Smooth muscle cell of the brain vasculature (primary cell): ENCODE measurements around the gene KHSRP.

ENCODE experiments used
- DNase-seq: peaks from one replicate; pipeline ENCODE4 v3.0.0-alpha.2; 2012; ENCODE audit warnings: low read depth, low spot score

KHSRP gene

GRCh38 chr19:6392221-6393073 lies 32.2 kb downstream of the KHSRP start:
- DNase-seq = no peak

GRCh38 chr19:6387372-6387771 lies 37.2 kb downstream of the KHSRP start:
- no peak for DNase-seq

DNA sequence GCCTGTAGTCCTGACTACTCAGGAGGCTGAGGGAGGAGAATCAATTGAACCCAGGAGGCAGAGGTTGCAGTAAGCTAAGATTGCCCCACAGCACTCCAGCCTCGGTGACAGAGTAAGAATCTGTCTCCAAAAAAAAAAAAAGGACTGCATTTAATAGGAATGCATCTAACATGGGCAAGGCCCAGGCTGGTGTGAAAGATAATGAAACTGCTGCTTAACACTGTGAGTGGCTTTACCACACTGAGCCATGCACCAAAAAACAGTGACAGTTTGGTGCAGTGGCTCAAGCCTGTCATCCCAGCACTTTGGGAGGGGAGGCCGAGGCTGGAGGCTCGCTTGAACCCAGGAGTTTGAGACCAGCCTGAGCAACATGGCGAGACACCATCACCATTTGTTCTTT lies 40.2 kb downstream of the KHSRP start:
- DNase-seq = no peak

GRCh38 chr19:6383188-6383587 lies 41.4 kb downstream of the KHSRP start:
- DNase-seq = no peak

DNA sequence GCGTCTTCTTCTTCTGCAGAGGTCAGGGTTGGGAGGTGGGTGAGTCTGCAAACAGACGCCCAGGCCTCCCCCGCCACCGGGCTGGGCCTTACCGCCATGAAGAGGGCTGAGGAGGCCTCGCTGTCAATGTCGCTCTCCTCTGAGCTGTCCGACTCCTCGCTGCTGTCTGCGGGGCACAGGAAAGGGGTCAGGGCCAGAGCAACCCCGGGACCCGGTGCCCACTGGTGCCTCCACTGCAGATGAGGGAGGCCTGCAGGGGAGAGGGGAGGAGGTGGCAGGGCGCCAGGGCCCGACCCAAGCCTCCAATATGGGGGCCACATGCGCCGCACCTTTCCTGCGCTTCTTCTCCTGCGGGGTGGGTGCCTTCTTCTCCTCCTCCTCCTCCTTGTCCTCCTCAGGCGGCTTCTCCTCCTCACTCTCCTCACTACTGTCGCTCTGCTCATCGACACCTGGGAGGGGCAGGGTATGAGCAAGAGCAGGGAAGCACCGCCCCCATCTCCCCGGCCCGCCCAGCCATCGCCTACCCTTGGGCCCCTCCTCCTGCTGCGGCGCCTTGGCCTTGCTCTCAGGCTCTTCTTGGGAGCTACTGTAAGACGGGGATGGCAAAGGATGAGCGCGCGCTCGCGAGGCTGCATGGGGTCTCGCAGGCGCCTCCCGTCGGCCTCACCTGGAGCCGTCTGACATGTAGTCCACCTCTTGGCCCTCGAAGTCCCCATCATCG lies 43.4 kb downstream of the KHSRP start:
- no peak for DNase-seq

GRCh38 chr19:6379744-6380143 lies 44.9 kb downstream of the KHSRP start:
- no peak for DNase-seq

DNA sequence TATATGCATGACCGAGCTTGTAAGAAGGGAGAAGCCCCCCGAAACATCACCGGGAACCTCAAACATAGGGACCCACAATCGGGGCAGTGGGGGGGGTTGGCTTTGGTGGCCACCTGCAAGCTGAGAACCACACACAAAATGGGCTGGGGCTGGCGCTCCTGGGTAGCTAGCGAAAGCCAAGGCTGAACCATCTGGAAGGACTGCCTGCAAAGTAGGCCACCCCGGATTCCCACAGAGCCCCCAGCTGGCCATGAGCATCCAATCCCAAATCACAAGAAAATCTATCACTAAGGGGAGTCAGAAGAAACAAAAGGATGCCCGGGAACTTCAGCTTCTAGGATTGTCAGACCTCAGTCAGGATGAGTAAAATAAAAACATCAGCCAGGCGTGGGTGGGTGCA lies 46.1 kb downstream of the KHSRP start:
- DNase-seq = no peak

DNA sequence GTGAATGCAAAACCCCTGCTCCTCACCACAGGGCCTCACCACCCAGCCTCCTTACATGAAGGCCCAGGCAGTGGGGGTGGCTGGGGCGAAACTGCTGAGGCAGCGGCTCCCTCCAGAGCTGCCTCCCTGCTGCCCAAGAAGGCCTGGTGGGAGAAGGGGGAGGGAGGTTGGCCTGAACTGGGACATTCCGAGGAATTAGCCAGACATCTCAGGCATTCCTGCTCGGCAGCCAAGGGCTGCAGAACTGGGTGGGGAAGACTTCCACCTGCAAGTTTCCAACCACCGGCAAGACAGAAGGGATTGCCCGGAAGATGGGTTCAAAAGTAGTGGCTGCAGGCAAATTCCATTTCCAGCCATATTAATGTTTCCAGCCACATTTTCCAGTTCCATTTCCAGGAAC lies 46.6 kb downstream of the KHSRP start:
- no peak for DNase-seq

- DNase-seq = no peak
Measured at GRCh38 chr19:6376512-6377190, 48.0 kb downstream of the KHSRP start.

GRCh38 chr19:6375411-6376010 lies 49.1 kb downstream of the KHSRP start, which contains the start of gene PSPN:
TSS of gene PSPN (minus strand) at chr19:6375933. CDS start at chr19:6375849, 84 bp downstream.
- DNase-seq = no peak

GRCh38 chr19:6374711-6375410 lies 49.8 kb downstream of the KHSRP start:
- no peak for DNase-seq

DNA sequence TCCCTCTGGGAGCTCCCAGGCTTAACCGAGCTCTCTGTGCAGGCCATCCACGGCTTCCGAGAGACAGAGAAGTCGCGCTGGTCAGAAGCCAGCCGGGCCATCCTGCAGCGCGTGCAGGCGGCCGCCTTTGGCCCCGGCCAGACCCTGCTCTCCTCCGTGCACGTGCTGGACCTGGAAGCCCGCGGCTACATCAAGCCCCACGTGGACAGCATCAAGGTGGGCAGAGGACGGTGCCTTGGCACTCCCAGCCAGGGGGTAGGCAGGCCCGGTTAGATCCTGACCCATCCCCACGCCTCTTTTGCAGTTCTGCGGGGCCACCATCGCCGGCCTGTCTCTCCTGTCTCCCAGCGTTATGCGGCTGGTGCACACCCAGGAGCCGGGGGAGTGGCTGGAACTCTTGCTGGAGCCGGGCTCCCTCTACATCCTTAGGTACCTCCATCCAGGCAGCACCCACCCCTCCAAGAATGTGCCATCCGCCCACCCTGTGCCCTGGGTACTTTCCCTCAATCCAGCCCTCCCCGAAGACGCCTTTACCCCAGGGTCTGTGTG lies 50.4 kb downstream of the KHSRP start:
- no peak for DNase-seq

DNA sequence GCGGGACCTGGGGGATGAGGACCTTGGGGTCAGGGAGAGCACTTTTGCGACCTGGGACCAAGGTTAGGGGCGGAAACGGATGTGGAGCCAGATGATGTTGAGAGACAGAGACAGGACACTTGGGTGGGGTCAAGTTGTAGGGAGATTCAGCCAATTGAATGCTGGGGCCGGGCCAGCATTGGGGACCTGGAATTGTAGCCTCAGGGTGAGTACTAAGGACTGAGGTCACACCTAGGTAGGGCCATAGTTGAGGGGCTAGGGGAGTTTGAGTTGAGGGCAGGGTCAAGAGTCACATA lies 50.9 kb downstream of the KHSRP start:
- no peak for DNase-seq

DNA sequence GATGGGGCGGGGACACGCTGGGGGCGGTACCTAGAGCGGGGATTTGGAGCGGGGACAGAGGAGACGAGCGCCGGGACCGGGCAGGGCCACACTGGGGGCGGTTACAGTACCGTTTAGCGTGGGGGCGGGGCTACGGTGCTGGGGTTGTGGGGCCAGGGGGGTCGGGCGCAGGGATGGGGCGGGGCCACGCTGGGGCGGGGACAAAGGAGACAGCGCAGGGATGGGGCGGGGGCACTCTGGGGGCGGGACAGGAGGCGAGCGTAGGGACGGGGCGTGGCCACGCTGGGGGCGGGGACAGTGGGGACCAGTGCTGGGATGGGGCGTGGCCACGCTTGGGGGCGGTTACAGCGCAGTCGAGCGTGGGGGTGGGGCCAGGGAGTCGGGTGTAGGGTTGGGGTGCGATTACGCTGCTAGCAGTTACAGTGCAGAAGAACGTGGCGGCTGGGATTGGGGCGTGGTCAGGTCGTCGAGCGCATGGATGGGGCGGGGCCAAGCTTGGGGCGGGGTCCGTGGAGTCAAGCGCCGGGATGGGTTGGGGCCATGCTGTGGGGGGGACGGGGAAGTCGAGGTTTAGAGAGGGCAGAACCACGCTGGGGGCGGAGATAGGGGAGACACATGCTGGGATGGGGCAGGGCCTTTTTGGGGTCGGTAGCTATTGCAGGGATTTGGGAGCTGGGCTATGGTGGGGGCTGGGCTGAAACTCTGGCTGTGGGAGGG lies 51.4 kb downstream of the KHSRP start:
- peak; percentile 92 for DNase-seq

DNA sequence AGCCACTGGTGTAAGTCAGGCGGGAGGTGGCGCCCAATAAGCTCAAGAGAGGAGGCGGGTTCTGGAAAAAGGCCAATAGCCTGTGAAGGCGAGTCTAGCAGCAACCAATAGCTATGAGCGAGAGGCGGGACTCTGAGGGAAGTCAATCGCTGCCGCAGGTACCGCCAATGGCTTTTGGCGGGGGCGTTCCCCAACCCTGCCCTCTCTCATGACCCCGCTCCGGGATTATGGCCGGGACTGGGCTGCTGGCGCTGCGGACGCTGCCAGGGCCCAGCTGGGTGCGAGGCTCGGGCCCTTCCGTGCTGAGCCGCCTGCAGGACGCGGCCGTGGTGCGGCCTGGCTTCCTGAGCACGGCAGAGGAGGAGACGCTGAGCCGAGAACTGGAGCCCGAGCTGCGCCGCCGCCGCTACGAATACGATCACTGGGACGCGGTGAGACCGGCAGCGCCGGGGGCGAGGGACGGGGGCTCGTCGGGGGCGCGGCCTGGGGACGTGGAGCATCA lies 52.0 kb downstream of the KHSRP start, which contains the start of gene ALKBH7:
Gene ALKBH7, plus strand, starts transcription at position 201 of the 502 bp plus-strand sequence. Its CDS starts 27 bp downstream, at position 228.
- peak; percentile 99 for DNase-seq

DNA sequence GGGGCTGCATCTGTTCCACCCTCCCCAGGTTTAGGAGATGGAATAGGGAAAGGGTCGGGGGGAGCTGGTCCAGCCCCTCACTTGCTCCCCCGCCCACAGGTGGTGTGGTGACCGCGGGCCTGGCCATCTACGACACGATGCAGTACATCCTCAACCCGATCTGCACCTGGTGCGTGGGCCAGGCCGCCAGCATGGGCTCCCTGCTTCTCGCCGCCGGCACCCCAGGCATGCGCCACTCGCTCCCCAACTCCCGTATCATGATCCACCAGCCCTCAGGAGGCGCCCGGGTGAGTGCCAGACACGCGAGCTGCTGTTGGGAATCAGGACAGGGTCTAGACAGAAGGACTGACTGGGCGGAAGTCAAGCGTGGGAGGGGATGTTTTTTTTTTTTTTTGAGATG lies 60.3 kb downstream of the KHSRP start:
- no peak for DNase-seq
